ENCODE results near the gene KLHL26. TPM values are rescaled to one million over a fixed set of nuclear protein-coding genes. Genes with fewer than 3 reads are reported as not detected.
A peak's percentile ranks its signal among the peaks of the same experiment; 100 is the strongest.
"Not testable (repeated sequence)": the region's sequence is repeated elsewhere in the genome, so short reads cannot be mapped to it uniquely, and the experiment has no call there.

Gene KLHL26
- total and polyA plus RNA-seq, 2 experiments from 2014 or later = 2.9 to 6.4 TPM

DNA sequence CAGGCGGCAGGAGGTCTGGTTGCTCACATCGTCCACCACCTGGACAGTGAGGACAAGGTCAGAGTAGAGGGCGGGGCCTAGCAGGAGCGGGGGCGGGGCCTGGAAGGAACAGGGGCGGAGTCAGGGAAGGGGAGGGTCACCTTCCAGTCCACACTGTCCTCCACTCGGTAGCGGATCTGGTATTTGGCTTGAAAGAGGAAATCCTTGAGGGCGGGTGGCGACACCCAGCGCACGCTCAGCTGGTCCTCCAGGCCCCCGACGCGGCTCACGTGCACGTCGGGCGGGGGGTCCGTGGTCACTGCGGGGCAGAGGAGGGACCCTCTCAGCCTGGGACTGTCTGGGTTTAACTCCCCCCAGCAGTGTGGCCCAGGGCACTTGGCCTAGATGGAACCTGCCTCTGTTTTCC is 40.1 kb upstream of the KLHL26 start:
- WGBS, 2 experiments (ENCODE audit: low coverage in 1 of 2, low lambda C conversion rate in 2 of 2, missing lambda C conversion rate in 2 of 2) = 19 to 25% methylated on average over 14 to 21 of the region's 21 CpGs
- H3F3A ChIP-seq (ENCODE audit: insufficient read depth) = peaks cover 13% of the 10 kb centered on the region
- H2AFZ ChIP-seq = no peak overlapping the region
- no peaks in the 10 kb centered on the region for H3K27me3 ChIP-seq (replicated peaks; ENCODE audit: insufficient read depth)
- H4K20me1 ChIP-seq (ENCODE audit: insufficient read depth) = no peaks in the 10 kb centered on the region
- no peaks in the 10 kb centered on the region for H3K9me3 ChIP-seq (ENCODE audit: low read depth)
- no peaks in the 10 kb centered on the region for H3K36me3 ChIP-seq (ENCODE audit: low read depth)
- no peaks in the 10 kb centered on the region for H3K4me1 ChIP-seq (ENCODE audit: insufficient read depth)
- no peak overlapping the region for H3K4me2 ChIP-seq (ENCODE audit: unreplicated experiment)
- no peak overlapping the region for H3K9ac ChIP-seq
- in situ Hi-C loops (cut with MboI) = loop anchor here (25.0 kb wide), 1 partner anchor 134 kb away; no protein-coding TSS in a partner anchor
- no peaks in the 10 kb centered on the region for H3K79me2 ChIP-seq (ENCODE audit: insufficient read depth)
- no peak for TF ChIP-seq EZH2phosphoT487 (IDR thresholded peaks at IDR 0.05; ENCODE audit: insufficient read depth, low read depth)
- TF ChIP-seq EZH2 (IDR thresholded peaks at IDR 0.05; ENCODE audit: insufficient read depth, poor library complexity, severe bottlenecking) = no peak
- no peak overlapping the region for H3K4me3 ChIP-seq
- peak; percentile 54 for DNase-seq
- H3K27ac ChIP-seq = no peak overlapping the region
- no peaks in the 10 kb centered on the region for H3K9me2 ChIP-seq (ENCODE audit: insufficient read depth)

GRCh38 chr19:18597809-18598660 is 38.8 kb upstream of the KLHL26 start:
- no peaks in the 10 kb centered on the region for H3K27me3 ChIP-seq (replicated peaks; ENCODE audit: insufficient read depth)
- WGBS, 2 experiments (ENCODE audit: low coverage in 1 of 2, low lambda C conversion rate in 2 of 2, missing lambda C conversion rate in 2 of 2) = 32 to 40% methylated on average over 15 to 25 of the region's 25 CpGs
- in situ Hi-C loops (cut with MboI) = loop anchor here (25.0 kb wide), 1 partner anchor 136 kb away; no protein-coding TSS in a partner anchor

GRCh38 chr19:18599485-18599884 is 37.3 kb upstream of the KLHL26 start:
- no peak overlapping the region for H3K27ac ChIP-seq
- no peaks in the 10 kb centered on the region for H4K20me1 ChIP-seq (ENCODE audit: insufficient read depth)
- H3K79me2 ChIP-seq (ENCODE audit: insufficient read depth) = no peaks in the 10 kb centered on the region
- no peak overlapping the region for H3K9ac ChIP-seq
- H3K9me3 ChIP-seq (ENCODE audit: low read depth) = no peaks in the 10 kb centered on the region
- TF ChIP-seq EZH2 (IDR thresholded peaks at IDR 0.05; ENCODE audit: insufficient read depth, poor library complexity, severe bottlenecking) = no peak
- in situ Hi-C loops (cut with MboI) = loop anchor here (25.0 kb wide), 1 partner anchor 137 kb away; no protein-coding TSS in a partner anchor
- no peaks in the 10 kb centered on the region for H3K36me3 ChIP-seq (ENCODE audit: low read depth)
- no peaks in the 10 kb centered on the region for H3K4me1 ChIP-seq (ENCODE audit: insufficient read depth)
- no peak overlapping the region for H3K4me2 ChIP-seq (ENCODE audit: unreplicated experiment)
- DNase-seq = no peak
- H3K27me3 ChIP-seq (replicated peaks; ENCODE audit: insufficient read depth) = 0 out of 2 replicates have a peak, but pooled peaks cover 2% of the 10 kb centered on the region
- no peak overlapping the region for H3K4me3 ChIP-seq
- no peaks in the 10 kb centered on the region; the same call in 1 of the 2 replicates for H3F3A ChIP-seq (ENCODE audit: insufficient read depth)
- H2AFZ ChIP-seq = no peak overlapping the region
- no peaks in the 10 kb centered on the region for H3K9me2 ChIP-seq (ENCODE audit: insufficient read depth)
- 87 to 90% methylated on average over 20 of the region's 20 CpGs for WGBS, 2 experiments (ENCODE audit: low coverage in 1 of 2, low lambda C conversion rate in 2 of 2, missing lambda C conversion rate in 2 of 2)

More at GRCh38 chr19:18597809-18598660, 38.8 kb upstream of the KLHL26 start:
- Histone ChIP-seq H3K79me2 (ENCODE audit: insufficient read depth) (no peaks in the 10 kb centered on the region), H2AFZ (no peak overlapping the region), H3K27ac (no peak overlapping the region), H4K20me1 (ENCODE audit: insufficient read depth) (no peaks in the 10 kb centered on the region), H3K4me1 (ENCODE audit: insufficient read depth) (no peaks in the 10 kb centered on the region), H3K9me3 (ENCODE audit: low read depth) (no peaks in the 10 kb centered on the region), H3K9ac (no peak overlapping the region), H3F3A (ENCODE audit: insufficient read depth) (peaks cover 5% of the 10 kb centered on the region), H3K9me2 (ENCODE audit: insufficient read depth) (no peaks in the 10 kb centered on the region), H3K4me2 (ENCODE audit: unreplicated experiment) (no peak overlapping the region), H3K4me3 (no peak overlapping the region), H3K36me3 (ENCODE audit: low read depth) (no peaks in the 10 kb centered on the region)
- TF ChIP-seq EZH2 (IDR thresholded peaks at IDR 0.05; ENCODE audit: insufficient read depth, poor library complexity, severe bottlenecking) (no peak), EZH2phosphoT487 (IDR thresholded peaks at IDR 0.05; ENCODE audit: insufficient read depth, low read depth) (no peak)
- no peak for DNase-seq

DNA sequence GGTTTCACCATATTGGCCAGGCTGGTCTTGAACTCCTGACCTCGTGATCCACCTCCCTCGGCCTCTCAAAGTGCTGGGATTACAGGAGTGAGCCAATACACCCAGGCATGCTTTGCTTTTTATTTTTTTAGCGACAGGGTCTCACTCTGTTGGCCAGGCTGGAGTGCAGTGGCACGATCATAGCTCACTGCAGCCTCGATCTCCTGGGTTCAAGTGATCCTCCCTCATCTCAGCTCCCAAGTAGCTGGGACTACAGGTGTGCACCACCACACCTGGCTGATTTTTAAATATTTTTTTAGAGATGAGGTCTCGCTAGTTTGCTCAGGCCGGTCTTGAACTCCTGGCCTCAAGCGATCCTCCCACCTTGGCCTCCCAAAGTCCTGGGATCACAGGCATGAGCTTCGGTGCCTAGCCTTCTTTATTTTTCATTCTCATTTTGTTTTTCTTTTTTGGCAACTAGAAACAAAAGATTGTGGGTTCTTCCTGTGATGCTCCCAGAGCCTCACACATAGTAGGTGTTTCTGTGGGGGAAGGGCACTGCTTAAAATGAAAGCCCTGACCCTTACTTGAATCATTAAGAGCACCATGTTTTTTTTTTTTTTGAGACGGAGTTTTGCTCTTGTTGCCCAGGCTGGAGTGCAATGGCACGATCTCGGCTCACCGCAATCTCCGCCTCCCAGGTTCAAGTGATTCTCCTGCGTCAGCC is 36.0 kb upstream of the KLHL26 start:
- H3K36me3 ChIP-seq (ENCODE audit: low read depth); DNase-seq: not testable (repeated sequence)
- in situ Hi-C loops (cut with MboI) = loop anchor here (10.0 kb wide), 1 partner anchor 244 kb away; no protein-coding TSS in a partner anchor

More for the DNA sequence above, 36.0 kb upstream of the KLHL26 start:
- not testable (repeated sequence) for H3K9ac ChIP-seq; H3K27ac ChIP-seq; H3K79me2 ChIP-seq (ENCODE audit: insufficient read depth); H3K4me1 ChIP-seq (ENCODE audit: insufficient read depth); H2AFZ ChIP-seq; H3K4me2 ChIP-seq (ENCODE audit: unreplicated experiment); H3K9me3 ChIP-seq (ENCODE audit: low read depth); H3K4me3 ChIP-seq; H3F3A ChIP-seq (ENCODE audit: insufficient read depth); H4K20me1 ChIP-seq (ENCODE audit: insufficient read depth); H3K9me2 ChIP-seq (ENCODE audit: insufficient read depth)
- 87 to 89% methylated on average over 15 of the region's 15 CpGs for whole genome bisulfite sequencing, 2 experiments (ENCODE audit: low coverage in 1 of 2, low lambda C conversion rate in 2 of 2, missing lambda C conversion rate in 2 of 2)
- peaks cover 12% of the 10 kb centered on the region; the same call in 1 of the 2 replicates for H3K27me3 ChIP-seq (replicated peaks; ENCODE audit: insufficient read depth)

All from GM23248 (cell line).